PC-9 (cell line): ENCODE data around the gene BHLHA9. TPM values are rescaled to one million over a fixed set of nuclear protein-coding genes. Genes with fewer than 3 reads are reported as not detected.

ENCODE experiments used
- BruUV-seq: library from RNA; stranded (reverse); fragments of 400-500 nt; replicated peaks from 2 replicates; lab custom pipeline; 2021; lab: Mats Ljungman, UMichigan
- CTCF ChIA-PET: fragments of 300-600 bp; sonication (Branson Sonifier 250); formaldehyde crosslinking; loops from one replicate; lab custom pipeline; 2022; ENCODE audit warnings: antibody characterized with exemption; lab: Charles Lee
- POLR2A ChIA-PET: fragments of 300-600 bp; sonication (Branson Sonifier 250); formaldehyde crosslinking; loops from one replicate; lab custom pipeline; 2022; ENCODE audit warnings: antibody characterized with exemption; ENCODE audit not compliant: unreplicated experiment; lab: Charles Lee
- DNase-seq, 2 experiments: peaks; one replicate each; pipeline versions ENCODE4 v3.0.0 to v3.0.0-alpha.2; 2015 to 2022; ENCODE audit warnings: mixed read lengths in 1 of 2
- H2AFZ ChIP-seq: fragments of 200-600 bp; sonication (generic); 2 replicates; pipeline ENCODE4 v1.8.1; 2017; ENCODE audit warnings: antibody characterized with exemption
- H3F3A ChIP-seq: fragments of 200-600 bp; sonication (generic); 2 replicates; pipeline ENCODE4 v1.8.1; 2017; ENCODE audit warnings: antibody characterized with exemption, mild to moderate bottlenecking, low read depth; ENCODE audit not compliant: insufficient read depth
- H3K27ac ChIP-seq: fragments of 200-600 bp; sonication (generic); 2 replicates; pipeline ENCODE4 v1.6.1; 2016; ENCODE audit warnings: mixed run types
- H3K27me3 ChIP-seq: fragments of 200-600 bp; sonication (generic); 2 replicates; pipeline ENCODE4 v1.6.1; 2016; ENCODE audit warnings: low read depth, mixed run types; ENCODE audit not compliant: insufficient read depth
- H3K36me3 ChIP-seq: fragments of 200-600 bp; sonication (generic); 2 replicates; pipeline ENCODE4 v1.6.1; 2016; ENCODE audit warnings: low read depth, mixed run types
- H3K4me1 ChIP-seq: fragments of 200-600 bp; sonication (generic); replicated peaks from 2 replicates; pipeline ENCODE4 v1.6.1; 2016; ENCODE audit warnings: mixed run types; ENCODE audit not compliant: insufficient read depth
- H3K4me2 ChIP-seq: fragments of 200-600 bp; sonication (generic); 2 replicates; pipeline ENCODE4 v1.6.1; 2017; ENCODE audit warnings: mixed run types
- H3K4me3 ChIP-seq: fragments of 200-600 bp; sonication (generic); 2 replicates; pipeline ENCODE4 v1.6.1; 2016; ENCODE audit warnings: mixed run types
- H3K79me2 ChIP-seq: fragments of 200-600 bp; sonication (generic); 2 replicates; pipeline ENCODE4 v1.6.1; 2017; ENCODE audit warnings: low read depth, mixed run types
- H3K9me2 ChIP-seq: fragments of 200-600 bp; sonication (generic); 2 replicates; pipeline ENCODE4 v1.8.1; 2017; ENCODE audit warnings: mild to moderate bottlenecking; ENCODE audit not compliant: insufficient read depth
- H3K9me3 ChIP-seq: fragments of 200-600 bp; sonication (generic); 2 replicates; pipeline ENCODE4 v1.8.1; 2016; ENCODE audit warnings: low read depth; ENCODE audit not compliant: insufficient read depth
- H4K20me1 ChIP-seq: fragments of 200-600 bp; sonication (generic); 2 replicates; pipeline ENCODE4 v1.8.1; 2017; ENCODE audit not compliant: insufficient read depth
- EZH2 ChIP-seq: fragments of 200-600 bp; sonication (generic); IDR thresholded peaks from 2 replicates; pipeline ENCODE4 v1.8.0; 2017; ENCODE audit warnings: antibody characterized with exemption, low read depth
- intact Hi-C: fragments of 100-400 bp; cut with micrococcal nuclease; formaldehyde crosslinking; loops from one replicate; pipeline ENCODE4 v1.10.0; 2022; ENCODE audit not compliant: unreplicated experiment
- total RNA-seq: library from RNA; stranded (reverse); gene quantifications from 2 replicates; pipeline ENCODE4 v1.2.3, GENCODE V29; 2021
- TF ChIP-seq, protein P1 (sequence below): fragments of 200-600 bp; sonication (generic); conservative IDR thresholded peaks from 2 replicates; pipeline ENCODE4 v1.6.1; 2017; ENCODE audit warnings: mixed run types, antibody characterized with exemption, mild to moderate bottlenecking, moderate library complexity

BHLHA9 gene
- total RNA-seq, 1 experiment from 2014 or later, result not detected

DNA sequence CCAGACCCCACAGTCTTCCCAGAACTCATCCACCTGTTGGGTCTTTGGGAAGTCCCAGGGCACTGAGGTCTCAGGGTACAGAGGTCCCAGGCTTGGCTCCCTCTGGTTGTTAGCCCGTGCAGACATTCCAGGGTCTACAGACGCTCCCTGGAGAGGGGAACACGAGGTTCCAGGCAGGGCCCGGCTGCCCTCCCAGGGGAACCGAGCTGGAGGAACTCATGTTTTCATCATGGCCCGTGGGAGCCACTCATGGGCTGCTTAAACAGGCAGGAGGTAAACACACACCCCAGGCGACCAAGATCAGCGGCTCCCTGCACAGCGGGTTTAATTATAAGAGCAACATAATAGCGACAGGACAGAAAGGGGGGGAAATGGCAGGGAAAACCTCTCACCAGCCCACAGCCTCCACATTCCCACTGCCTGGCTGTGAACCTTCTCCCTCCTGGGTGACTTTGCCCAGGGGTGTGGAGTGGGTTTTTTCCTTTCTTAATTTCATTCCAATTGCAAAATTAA lies 45.7 kb downstream of the BHLHA9 start:
- Histone ChIP-seq H3K9me2 (no peaks in the 10 kb centered on the region), H3K36me3 (no peaks in the 10 kb centered on the region), H3F3A (peaks cover 8% of the 10 kb centered on the region), H3K79me2 (no peaks in the 10 kb centered on the region), H3K4me1 (peaks cover 9% of the 10 kb centered on the region; the same call in 1 of the 2 replicates), H3K27ac (no peak overlapping the region), H3K4me3 (no peak overlapping the region), H4K20me1 (no peaks in the 10 kb centered on the region; the same call in 1 of the 2 replicates), H3K27me3 (peaks cover 52% of the 10 kb centered on the region), H3K9me3 (no peaks in the 10 kb centered on the region), H2AFZ (no peak overlapping the region), H3K4me2 (no peak overlapping the region)
- TF ChIP-seq, protein P1, sequence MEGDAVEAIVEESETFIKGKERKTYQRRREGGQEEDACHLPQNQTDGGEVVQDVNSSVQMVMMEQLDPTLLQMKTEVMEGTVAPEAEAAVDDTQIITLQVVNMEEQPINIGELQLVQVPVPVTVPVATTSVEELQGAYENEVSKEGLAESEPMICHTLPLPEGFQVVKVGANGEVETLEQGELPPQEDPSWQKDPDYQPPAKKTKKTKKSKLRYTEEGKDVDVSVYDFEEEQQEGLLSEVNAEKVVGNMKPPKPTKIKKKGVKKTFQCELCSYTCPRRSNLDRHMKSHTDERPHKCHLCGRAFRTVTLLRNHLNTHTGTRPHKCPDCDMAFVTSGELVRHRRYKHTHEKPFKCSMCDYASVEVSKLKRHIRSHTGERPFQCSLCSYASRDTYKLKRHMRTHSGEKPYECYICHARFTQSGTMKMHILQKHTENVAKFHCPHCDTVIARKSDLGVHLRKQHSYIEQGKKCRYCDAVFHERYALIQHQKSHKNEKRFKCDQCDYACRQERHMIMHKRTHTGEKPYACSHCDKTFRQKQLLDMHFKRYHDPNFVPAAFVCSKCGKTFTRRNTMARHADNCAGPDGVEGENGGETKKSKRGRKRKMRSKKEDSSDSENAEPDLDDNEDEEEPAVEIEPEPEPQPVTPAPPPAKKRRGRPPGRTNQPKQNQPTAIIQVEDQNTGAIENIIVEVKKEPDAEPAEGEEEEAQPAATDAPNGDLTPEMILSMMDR, result no peak
- TF ChIP-seq EZH2, result no peak
- DNase-seq, result no peak
- intact Hi-C loops, result no loop called here
- CTCF ChIA-PET, result no interaction called here
- POLR2A ChIA-PET, result no interaction called here
- BruUV-seq, result no TSS peak

Other genes with a start within 250 kb of the BHLHA9 start
- 76.0 and 84.4 TPM in 2 replicates for gene ABR, start 90.5 kb upstream of the BHLHA9 start, total RNA-seq
- gene TRARG1, start 9.2 kb downstream of the BHLHA9 start, total RNA-seq, result not detected in 2 replicates
- gene YWHAE, start 129.8 kb downstream of the BHLHA9 start, total RNA-seq, result 841 and 1,140 TPM in 2 replicates
- 57.1 and 57.9 TPM in 2 replicates for gene CRK, start 185.8 kb downstream of the BHLHA9 start, total RNA-seq
- 237 and 261 TPM in 2 replicates for gene MYO1C, start 222.2 kb downstream of the BHLHA9 start, total RNA-seq
- gene INPP5K, start 246.2 kb downstream of the BHLHA9 start, total RNA-seq, result 41.9 and 42.9 TPM in 2 replicates